Measurements from ENCODE around the gene MAPK10. TPM values are rescaled to one million over a fixed set of nuclear protein-coding genes. Genes with fewer than 3 reads are reported as not detected.
A peak's percentile ranks its signal among the peaks of the same experiment; 100 is the strongest.

MAPK10 gene
- total RNA-seq, 4 donors from 2014 or later: 1.7 to 8.6 (median 4.4) TPM

GRCh38 chr4:86220121-86220520, 139.7 kb downstream of the MAPK10 start:
- no peak overlapping the region for H3K27ac ChIP-seq
- TF ChIP-seq CTCF (IDR thresholded peaks at IDR 0.05) (no peak), POLR2A (IDR thresholded peaks at IDR 0.05) (no peak)
- 22 to 41% methylated on average over 1 of the region's 1 CpG for WGBS, 2 donors
- intact Hi-C loops (cut with DNase I): no loop called here
- no peak for DNase-seq
- peaks cover 0 to 15% (median 5%) of the 10 kb centered on the region in 3 donors for H3K4me1 ChIP-seq
- no peak overlapping the region for H3K4me3 ChIP-seq
- H3K36me3 ChIP-seq: no peaks in the 10 kb centered on the region
- H3K27me3 ChIP-seq: no peaks in the 10 kb centered on the region
- H3K9me3 ChIP-seq: no peaks in the 10 kb centered on the region

GRCh38 chr4:86218746-86219473, 140.9 kb downstream of the MAPK10 start:
- peaks cover 0 to 15% (median 5%) of the 10 kb centered on the region in 3 donors for H3K4me1 ChIP-seq
- H3K27ac ChIP-seq: peak overlapping the region in 1 of 4 donors; percentile 0
- WGBS, 2 donors: 22 to 29% methylated on average over 5 of the region's 5 CpGs
- no peaks in the 10 kb centered on the region for H3K27me3 ChIP-seq
- no peak overlapping the region for H3K4me3 ChIP-seq
- H3K36me3 ChIP-seq: no peaks in the 10 kb centered on the region
- intact Hi-C loops (cut with DNase I): no loop called here
- no peak for DNase-seq
- no peak for TF ChIP-seq POLR2A (IDR thresholded peaks at IDR 0.05)
- no peak for TF ChIP-seq CTCF (IDR thresholded peaks at IDR 0.05)
- H3K9me3 ChIP-seq: peaks cover 0 to 10% (median 0%) of the 10 kb centered on the region in 3 donors

- TF ChIP-seq POLR2A (IDR thresholded peaks at IDR 0.05): no peak
- TF ChIP-seq CTCF (IDR thresholded peaks at IDR 0.05): no peak
- 88 to 92% methylated on average over 2 of the region's 2 CpGs for WGBS, 2 donors
- intact Hi-C loops (cut with DNase I): no loop called here
Measured at GRCh38 chr4:86203176-86203575, 156.7 kb downstream of the MAPK10 start.

GRCh38 chr4:86185659-86186058, 174.2 kb downstream of the MAPK10 start:
- TF ChIP-seq CTCF (IDR thresholded peaks at IDR 0.05) (no peak), POLR2A (IDR thresholded peaks at IDR 0.05) (no peak)
- H3K36me3 ChIP-seq: no peaks in the 10 kb centered on the region
- no peak overlapping the region for H3K27ac ChIP-seq
- intact Hi-C loops (cut with DNase I): no loop called here
- H3K9me3 ChIP-seq: peaks cover 0 to 7% (median 4%) of the 10 kb centered on the region in 3 donors
- WGBS, 2 donors: 82 to 90% methylated on average over 1 of the region's 1 CpG
- DNase-seq: no peak
- H3K4me1 ChIP-seq: no peaks in the 10 kb centered on the region
- no peaks in the 10 kb centered on the region for H3K27me3 ChIP-seq
- H3K4me3 ChIP-seq: no peak overlapping the region

More at GRCh38 chr4:86203176-86203575, 156.7 kb downstream of the MAPK10 start:
- Histone ChIP-seq H3K4me1 (no peaks in the 10 kb centered on the region), H3K27ac (no peak overlapping the region), H3K9me3 (no peaks in the 10 kb centered on the region), H3K36me3 (no peaks in the 10 kb centered on the region), H3K27me3 (no peaks in the 10 kb centered on the region), H3K4me3 (no peak overlapping the region)
- DNase-seq: no peak

- Histone ChIP-seq H3K9me3 (peaks cover 0 to 7% (median 4%) of the 10 kb centered on the region in 3 donors), H3K4me1 (no peaks in the 10 kb centered on the region), H3K4me3 (no peak overlapping the region), H3K27ac (no peak overlapping the region), H3K27me3 (no peaks in the 10 kb centered on the region), H3K36me3 (no peaks in the 10 kb centered on the region)
- WGBS, 2 donors: 54 to 60% methylated on average over 3 to 5 of the region's 5 CpGs
- intact Hi-C loops (cut with DNase I): no loop called here
- DNase-seq: no peak
- TF ChIP-seq CTCF (IDR thresholded peaks at IDR 0.05) (no peak), POLR2A (IDR thresholded peaks at IDR 0.05) (no peak)
Measured at GRCh38 chr4:86184901-86185285, 175.0 kb downstream of the MAPK10 start.
